Ammon's horn (tissue), 1 donor: ENCODE measurements around the gene HELZ.
A peak's percentile ranks its signal among the peaks of the same experiment; 100 is the strongest.
"Not testable (repeated sequence)": the region's sequence is repeated elsewhere in the genome, so short reads cannot be mapped to it uniquely, and the experiment has no call there.

Experiments used
- DNase-seq: peaks from one replicate; pipeline ENCODE4 v3.0.0-alpha.2; 2016; ENCODE audit warnings: low spot score

Gene HELZ, protein sequence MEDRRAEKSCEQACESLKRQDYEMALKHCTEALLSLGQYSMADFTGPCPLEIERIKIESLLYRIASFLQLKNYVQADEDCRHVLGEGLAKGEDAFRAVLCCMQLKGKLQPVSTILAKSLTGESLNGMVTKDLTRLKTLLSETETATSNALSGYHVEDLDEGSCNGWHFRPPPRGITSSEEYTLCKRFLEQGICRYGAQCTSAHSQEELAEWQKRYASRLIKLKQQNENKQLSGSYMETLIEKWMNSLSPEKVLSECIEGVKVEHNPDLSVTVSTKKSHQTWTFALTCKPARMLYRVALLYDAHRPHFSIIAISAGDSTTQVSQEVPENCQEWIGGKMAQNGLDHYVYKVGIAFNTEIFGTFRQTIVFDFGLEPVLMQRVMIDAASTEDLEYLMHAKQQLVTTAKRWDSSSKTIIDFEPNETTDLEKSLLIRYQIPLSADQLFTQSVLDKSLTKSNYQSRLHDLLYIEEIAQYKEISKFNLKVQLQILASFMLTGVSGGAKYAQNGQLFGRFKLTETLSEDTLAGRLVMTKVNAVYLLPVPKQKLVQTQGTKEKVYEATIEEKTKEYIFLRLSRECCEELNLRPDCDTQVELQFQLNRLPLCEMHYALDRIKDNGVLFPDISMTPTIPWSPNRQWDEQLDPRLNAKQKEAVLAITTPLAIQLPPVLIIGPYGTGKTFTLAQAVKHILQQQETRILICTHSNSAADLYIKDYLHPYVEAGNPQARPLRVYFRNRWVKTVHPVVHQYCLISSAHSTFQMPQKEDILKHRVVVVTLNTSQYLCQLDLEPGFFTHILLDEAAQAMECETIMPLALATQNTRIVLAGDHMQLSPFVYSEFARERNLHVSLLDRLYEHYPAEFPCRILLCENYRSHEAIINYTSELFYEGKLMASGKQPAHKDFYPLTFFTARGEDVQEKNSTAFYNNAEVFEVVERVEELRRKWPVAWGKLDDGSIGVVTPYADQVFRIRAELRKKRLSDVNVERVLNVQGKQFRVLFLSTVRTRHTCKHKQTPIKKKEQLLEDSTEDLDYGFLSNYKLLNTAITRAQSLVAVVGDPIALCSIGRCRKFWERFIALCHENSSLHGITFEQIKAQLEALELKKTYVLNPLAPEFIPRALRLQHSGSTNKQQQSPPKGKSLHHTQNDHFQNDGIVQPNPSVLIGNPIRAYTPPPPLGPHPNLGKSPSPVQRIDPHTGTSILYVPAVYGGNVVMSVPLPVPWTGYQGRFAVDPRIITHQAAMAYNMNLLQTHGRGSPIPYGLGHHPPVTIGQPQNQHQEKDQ (N-terminal part only)

DNA sequence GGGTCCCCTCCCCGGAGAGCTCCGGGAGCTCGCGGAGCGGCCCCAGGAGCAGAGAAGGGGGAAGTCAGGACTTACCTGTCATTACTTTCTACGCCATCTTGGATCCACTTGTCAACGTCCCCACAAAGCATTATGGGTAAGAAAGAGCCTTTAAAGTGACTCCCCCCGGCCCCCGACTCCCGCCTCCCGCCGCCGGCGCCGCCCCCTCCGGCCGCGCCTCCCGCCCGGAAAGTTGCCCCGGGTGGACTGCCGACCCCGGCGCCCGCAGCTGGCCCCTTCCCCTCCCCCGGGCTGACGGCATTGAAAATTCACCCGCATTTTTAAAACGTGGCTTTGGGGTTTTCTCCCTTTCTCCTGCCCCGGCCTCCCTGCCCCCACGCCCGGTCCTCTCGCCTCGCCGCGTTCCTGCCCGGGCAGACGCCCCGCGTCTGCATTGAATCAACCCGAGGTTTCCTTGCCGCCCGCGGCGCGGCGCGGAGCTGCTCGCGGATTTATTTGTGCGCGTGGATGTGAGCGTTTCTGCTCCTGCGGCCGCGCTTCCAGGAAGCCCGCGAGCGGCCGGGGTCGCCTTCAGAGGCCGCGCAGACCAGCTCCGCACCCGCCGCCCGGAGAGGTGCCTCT lies at the start of gene HELZ:
Gene HELZ (minus strand): TSS at position 124 of the 621 bp plus-strand sequence. CDS start 26,392 bp downstream, outside the sequence.
- DNase-seq, result peak; percentile 81

DNA sequence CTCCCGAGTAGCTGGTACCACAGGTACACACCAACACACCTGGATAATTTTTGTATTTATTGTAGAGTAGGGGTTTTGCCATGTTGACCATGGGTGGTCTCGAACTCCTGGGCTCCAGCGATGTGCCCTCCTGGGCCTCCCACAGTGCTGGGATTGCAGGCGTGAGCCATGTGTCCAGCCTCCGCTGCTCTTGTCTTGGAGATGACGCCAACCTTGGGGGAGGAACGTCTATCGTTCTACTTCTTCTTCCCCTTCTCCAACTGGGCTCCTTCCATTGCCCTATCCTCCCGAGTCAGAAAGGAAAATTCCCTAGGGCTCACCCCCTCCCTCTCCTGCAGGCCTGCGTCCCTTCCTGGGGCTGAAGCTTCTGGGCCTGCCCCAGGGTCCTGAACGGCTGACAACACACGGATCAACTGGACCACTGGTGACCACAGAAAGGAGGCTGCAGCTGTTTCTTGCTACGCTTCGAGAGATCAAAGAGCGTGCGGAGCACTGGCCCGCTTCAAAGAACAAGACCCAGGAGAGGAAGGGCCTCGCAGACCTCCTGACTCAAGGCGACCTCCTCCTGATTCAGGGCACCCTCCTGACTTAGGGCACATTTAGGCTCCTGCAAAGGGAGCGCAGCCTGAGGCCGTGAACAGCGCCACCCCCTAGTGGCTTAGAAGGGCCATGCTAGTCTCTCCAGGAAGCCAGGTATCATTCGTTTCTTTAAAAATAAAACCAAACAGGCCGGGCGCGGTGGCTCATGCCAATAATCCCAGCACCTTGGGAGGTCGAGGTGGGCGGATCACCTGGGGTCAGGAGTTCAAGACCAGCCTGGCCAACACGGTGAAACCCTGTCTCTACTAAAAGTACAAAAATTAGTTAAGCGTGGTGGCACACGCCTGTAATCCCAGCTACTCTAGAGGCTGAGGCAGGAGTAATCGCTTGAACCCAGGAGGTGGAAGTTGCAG lies 48.5 kb upstream of the HELZ start:
- peak; percentile 66 for DNase-seq

DNA sequence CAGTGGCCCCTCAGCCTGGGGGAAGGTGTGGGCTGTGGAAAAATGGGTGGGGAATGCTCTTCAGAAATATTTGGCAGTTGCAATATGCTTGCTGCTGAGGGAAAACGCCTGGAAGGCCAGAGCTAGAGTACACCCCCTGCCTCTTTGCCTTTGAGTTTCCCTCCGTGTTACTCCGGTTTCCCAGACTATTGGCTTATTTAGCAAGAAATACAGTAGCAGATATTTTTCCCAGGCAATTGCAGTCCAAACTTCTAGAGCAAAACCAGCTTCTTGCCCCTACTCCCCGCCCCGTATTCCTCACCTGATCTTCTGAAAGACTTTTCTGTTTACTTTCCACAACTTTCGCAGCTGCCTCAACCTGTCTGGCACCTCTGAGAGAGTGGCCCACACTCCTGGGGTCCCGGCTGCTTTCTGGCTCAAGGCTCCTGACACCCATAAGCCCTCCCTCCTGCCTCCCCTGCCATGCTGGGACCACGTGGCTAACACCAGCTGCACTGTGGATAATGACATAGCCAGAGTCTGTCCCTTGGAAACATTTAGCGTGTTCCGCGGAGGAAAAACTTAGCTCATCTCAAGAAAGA lies 45.8 kb upstream of the HELZ start:
- no peak for DNase-seq

DNA sequence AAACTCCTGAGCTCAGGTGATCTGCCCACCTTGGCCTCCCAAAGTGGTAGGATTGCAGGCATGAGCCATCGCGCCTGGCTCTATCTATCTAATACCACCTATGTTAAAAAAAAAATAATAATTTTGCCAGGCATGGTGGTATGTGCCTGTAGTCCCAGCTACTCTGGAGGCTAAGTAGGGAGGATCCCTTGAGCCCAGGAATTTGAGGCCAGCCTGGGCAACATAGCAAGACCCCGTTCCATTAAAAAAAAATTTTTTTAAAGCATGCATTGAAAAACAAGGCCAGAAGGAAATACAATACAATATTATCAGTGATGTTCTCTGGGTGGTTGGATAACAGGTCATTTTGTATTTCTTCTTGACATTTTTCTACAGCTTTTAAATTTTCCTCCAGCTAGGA lies 45.2 kb upstream of the HELZ start:
- no peak for DNase-seq

GRCh38 chr17:67289181-67289876 lies 44.3 kb upstream of the HELZ start:
- peak; percentile 80 for DNase-seq

DNA sequence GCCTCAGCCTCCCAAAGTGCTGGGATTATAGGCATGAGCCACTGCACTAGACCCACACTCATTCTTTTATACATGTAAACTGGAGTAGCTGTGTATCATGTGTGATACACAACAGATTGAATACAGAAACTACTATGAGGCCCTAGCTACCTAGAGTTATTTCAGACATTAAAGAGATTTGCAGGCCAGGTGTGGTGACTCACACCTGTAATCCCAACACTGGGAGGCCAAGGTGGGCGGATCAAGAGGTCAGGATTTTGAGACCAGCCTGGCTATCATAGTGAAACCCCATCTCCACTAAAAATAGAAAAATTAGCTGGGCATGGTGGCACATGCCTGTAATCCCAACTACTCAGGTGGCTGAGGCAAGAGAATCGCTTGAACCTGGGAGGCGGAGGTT lies 41.8 kb upstream of the HELZ start:
- DNase-seq, result not testable (repeated sequence)

DNA sequence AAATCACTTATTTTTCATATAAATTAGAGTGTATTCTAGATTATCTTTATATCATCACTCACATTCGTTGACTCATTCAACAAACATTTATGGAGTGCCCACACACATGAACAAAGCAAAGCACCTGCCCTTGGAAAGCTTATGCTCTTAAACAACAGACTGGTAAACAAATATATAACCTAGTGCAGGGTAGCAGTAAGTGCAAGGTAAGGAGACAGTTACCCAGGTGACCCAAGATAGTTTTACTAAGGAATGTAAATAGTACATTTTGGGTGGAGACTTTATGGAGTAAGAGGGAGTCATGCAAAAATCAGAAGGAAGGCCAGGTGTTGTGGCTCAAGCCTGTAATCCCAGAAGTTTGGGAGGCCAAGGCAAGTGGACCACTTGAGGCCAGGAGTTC lies 40.4 kb upstream of the HELZ start:
- no peak for DNase-seq

DNA sequence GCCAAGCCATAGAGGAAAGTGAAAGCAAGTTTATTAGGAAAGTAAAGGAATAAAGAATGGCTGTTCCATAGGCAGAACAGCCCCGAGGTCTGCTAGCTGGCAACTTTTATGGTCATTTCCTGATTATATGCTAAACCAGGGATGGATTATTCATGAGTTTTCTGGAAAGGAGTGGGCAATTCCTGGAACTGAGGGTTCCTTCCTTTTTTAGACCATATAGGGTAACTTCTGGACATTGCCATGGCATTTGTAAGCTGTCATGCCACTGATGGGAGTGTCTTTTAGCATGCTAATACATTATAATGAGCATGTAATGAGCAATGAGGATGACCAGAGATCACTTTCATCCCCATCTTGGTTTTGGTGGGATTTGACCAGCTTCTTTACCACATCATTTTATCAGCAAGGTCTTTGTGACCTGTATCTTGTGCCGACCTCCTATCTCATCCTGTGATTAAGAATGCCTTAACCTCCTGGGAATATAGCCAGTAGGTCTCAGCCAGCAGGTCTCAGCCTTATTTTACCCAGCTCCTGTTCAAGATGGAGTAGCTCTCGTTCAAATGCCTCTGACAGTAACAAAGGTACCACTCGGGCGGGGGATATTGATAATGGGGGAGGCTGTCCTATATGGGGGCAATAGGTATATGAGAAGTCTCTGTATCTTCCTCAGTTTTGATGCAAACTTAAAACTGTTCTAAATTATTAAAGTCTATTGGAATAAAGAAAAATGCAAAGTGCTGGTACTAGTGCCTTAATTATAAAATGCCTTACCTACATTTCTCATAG lies 38.9 kb upstream of the HELZ start:
- DNase-seq, result no peak

DNA sequence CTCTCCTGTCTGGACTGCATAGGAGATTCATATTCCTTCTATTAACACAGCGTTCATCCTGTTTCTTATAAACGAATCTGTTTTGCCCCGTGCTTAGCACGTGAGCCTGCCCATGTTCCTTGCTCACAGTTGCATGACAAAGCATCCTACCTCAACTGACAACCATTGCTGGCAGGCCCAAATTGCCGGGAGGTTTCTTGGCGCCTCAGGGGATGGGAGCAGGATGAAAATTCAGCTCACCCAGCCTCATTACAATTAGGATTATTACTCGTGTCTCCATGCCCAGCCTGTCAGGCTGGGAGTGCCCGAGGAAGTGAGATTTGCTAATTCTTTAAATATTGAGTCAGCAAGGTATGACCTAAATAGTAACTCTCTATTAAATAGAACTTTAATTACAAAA lies 36.7 kb upstream of the HELZ start:
- no peak for DNase-seq

- no peak for DNase-seq
Measured at GRCh38 chr17:67281053-67281452, 36.1 kb upstream of the HELZ start.

DNA sequence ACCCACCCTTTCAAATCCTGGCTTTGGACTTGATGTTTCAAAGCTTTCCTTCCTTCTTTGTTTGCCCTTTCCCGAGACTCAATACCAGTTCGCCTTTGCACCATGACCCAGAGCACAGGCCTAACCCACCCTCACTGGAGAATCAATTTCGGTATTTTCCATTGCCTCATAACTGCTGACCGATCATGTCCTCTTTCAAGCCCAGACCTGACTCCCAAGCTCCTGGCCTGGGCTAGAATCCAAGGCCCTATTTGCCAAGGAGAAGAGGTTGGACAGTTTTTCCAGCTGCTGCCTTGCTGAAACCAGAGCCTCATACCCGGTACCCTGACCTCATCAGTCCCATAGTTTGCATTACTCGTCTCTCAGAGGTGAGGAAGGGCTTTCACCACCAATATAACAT lies 35.3 kb upstream of the HELZ start:
- DNase-seq, result no peak

DNA sequence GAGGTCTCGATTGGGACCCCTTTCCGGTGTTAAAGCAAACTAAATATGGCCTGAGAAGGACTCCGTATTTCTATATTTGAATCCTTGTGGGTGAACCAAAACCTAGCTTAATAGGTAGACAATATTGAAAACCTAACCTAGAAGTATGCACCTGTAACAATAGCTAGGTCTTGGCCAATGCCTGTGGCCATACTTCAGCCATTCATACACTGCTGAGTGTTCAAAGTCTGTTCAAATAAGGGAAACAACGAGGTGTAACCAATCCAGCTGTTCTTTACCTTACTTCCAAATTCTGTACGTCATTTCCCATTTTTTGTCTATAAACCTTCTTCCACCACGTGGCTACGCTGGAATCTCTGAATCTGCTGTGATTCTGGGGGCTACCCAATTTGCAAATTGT lies 34.1 kb upstream of the HELZ start:
- no peak for DNase-seq

- no peak for DNase-seq
Measured at GRCh38 chr17:67278363-67278762, 33.4 kb upstream of the HELZ start.

- no peak for DNase-seq
Measured at GRCh38 chr17:67276075-67276474, 31.1 kb upstream of the HELZ start.

DNA sequence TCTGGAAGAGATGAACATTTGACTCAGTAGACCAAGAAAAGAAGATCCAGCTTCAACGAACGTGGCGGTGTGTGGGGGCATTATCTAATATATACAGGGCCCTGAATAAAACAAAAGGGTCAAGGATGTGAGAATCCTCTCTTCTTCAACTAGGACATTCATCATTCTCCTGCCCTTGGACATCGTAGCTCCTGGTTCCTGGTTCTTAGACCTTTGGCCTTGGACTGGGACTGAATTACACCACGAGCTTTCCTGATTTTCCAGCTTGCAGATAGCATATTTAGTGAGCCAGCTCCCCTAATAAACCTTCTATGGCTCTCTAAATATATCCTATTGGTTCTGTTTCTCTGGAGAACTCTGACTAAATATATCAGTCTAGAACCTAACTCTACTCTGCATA lies 29.5 kb upstream of the HELZ start:
- no peak for DNase-seq

DNA sequence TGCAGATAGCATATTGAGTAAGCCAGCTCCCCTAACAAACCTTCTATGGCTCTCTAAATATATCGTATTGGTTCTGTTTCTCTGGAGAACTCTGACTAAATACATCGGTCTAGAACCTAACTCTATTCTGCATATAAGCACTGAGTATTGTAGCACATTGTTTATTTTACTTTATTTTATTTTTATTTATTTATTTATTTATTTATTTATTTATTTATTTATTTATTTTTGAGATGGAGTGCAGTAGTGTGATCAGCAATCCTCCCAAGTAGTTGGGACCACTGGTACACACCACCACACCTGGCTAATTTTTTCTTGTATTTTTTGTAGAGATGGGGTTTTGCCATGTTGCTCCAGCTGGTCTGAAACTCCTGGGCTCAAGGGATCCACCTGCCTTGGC lies 28.9 kb upstream of the HELZ start:
- DNase-seq, result no peak

- DNase-seq, result no peak
Measured at GRCh38 chr17:67272312-67273047, 27.5 kb upstream of the HELZ start.

DNA sequence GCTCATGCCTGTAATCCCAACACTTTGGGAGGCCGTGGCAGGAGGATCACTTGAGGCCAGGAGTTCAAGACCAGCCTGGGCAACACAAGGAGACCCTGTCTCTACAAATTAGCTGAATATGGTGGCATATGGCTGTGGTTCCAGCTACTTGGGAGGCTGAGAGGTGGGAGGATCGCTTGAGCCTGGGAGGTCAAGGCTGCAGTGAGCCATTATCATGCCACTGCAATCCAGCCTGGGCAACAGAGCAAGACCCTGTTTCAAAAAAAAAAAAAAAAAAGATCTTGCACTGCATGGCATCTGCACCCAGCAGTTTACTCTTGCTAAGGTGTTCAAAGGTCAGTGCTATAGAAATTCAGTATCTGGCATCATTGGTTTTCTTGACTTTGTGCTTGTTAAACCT lies 26.2 kb upstream of the HELZ start:
- not testable (repeated sequence) for DNase-seq
